ENCODE measurements around the gene PLCB3. TPM values are rescaled to one million over a fixed set of nuclear protein-coding genes. Genes with fewer than 3 reads are reported as not detected.

PLCB3 gene
- total and polyA plus RNA-seq, 2 of the 13 experiments (the other 11 are each of a cell fraction or from before 2014, with no cell fraction given): 7.5 to 13.8 TPM

DNA sequence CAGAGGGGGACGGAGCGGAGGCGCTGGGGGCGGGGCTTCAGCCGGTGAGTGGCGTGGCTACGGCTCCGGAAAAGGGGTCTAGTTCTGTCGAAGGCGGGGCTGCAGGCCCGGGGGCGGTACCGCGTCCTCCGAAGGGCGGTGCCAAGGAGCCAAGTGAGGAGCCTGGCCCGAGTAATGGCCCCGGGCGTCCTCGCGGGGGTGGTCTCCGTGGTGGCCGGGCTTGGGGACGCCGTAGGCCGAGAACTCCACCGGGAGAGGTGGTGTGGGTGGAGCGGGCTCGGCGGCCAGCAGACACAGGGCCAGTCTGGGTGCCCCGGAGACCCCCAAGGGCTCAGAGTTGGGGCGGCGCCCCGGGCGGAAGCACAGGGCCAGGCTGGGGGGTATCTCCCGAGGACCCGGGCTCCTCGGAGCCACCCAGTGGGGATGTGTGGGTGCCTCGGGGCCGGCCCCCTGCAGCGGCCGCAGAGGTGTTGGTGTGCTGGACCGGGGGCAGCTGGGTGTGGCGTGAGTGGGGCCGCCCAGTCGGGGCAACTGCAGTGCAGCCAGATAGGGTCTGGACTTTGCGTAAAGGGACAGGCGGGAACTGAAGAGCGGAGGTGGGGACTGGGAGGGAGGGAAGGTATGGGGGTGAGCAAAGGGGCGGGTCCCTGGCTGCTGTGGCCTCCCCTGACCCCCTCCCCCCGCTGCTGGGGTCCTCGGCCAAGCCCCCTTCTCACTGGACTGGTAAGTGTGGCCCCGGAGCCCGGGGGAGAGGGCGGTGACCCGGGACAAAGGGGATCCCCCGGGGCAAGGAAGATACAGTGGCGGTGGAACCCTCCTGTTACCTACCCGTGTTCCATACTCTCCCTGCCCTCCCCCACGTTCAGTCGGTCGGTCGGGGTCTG, 9.6 kb upstream of the PLCB3 start (continued):
- TF ChIP-seq, protein P1, sequence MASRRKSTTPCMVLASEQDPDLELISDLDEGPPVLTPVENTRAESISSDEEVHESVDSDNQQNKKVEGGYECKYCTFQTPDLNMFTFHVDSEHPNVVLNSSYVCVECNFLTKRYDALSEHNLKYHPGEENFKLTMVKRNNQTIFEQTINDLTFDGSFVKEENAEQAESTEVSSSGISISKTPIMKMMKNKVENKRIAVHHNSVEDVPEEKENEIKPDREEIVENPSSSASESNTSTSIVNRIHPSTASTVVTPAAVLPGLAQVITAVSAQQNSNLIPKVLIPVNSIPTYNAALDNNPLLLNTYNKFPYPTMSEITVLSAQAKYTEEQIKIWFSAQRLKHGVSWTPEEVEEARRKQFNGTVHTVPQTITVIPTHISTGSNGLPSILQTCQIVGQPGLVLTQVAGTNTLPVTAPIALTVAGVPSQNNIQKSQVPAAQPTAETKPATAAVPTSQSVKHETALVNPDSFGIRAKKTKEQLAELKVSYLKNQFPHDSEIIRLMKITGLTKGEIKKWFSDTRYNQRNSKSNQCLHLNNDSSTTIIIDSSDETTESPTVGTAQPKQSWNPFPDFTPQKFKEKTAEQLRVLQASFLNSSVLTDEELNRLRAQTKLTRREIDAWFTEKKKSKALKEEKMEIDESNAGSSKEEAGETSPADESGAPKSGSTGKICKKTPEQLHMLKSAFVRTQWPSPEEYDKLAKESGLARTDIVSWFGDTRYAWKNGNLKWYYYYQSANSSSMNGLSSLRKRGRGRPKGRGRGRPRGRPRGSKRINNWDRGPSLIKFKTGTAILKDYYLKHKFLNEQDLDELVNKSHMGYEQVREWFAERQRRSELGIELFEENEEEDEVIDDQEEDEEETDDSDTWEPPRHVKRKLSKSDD (CRISPR knock-in tag; IDR thresholded peaks at IDR 0.05; ENCODE audit: low read depth): 0 out of 2 replicates have a peak, but pooled peaks have one; percentile 22
- TF ChIP-seq MATR3 (CRISPR knock-in tag; IDR thresholded peaks at IDR 0.05) (no peak), PHF8 (CRISPR knock-in tag; IDR thresholded peaks at IDR 0.05) (peak; percentile 72; the same call in 1 of the 2 replicates), PCBP1 (IDR thresholded peaks at IDR 0.05; ENCODE audit: borderline replicate concordance, low read depth, low read length) (peak; percentile 64; the same call in 1 of the 2 replicates), ADNP (CRISPR knock-in tag; IDR thresholded peaks at IDR 0.05) (no peak), ETV5 (CRISPR knock-in tag; IDR thresholded peaks at IDR 0.05; ENCODE audit: borderline replicate concordance) (peak; percentile 35; the same call in 1 of the 2 replicates), TMF1 (CRISPR knock-in tag; IDR thresholded peaks at IDR 0.05; ENCODE audit: low read depth) (0 out of 2 replicates have a peak, but pooled peaks have one; percentile 8), SAP130 (CRISPR knock-in tag; IDR thresholded peaks at IDR 0.05; ENCODE audit: low read depth) (peak; percentile 50), SNAI1 (CRISPR knock-in tag; IDR thresholded peaks at IDR 0.05; ENCODE audit: borderline replicate concordance) (0 out of 2 replicates have a peak, but pooled peaks have one; percentile 66), ZEB1 (IDR thresholded peaks at IDR 0.05; ENCODE audit: insufficient replicate concordance, low read depth) (no peak), GABPB1 (CRISPR knock-in tag; IDR thresholded peaks at IDR 0.05) (peak; percentile 50; the same call in 1 of the 2 replicates), ZSCAN12 (CRISPR knock-in tag; IDR thresholded peaks at IDR 0.05) (0 out of 2 replicates have a peak, but pooled peaks have one; percentile 65), ZNF615 (CRISPR knock-in tag; IDR thresholded peaks at IDR 0.05; ENCODE audit: borderline replicate concordance) (no peak), SRF (IDR thresholded peaks at IDR 0.05; ENCODE audit: low read depth, low read length) (0 out of 2 replicates have a peak, but pooled peaks have one; percentile 13), ZNF703 (CRISPR knock-in tag; IDR thresholded peaks at IDR 0.05; ENCODE audit: borderline replicate concordance) (no peak)
- TF ChIP-seq, protein P2, sequence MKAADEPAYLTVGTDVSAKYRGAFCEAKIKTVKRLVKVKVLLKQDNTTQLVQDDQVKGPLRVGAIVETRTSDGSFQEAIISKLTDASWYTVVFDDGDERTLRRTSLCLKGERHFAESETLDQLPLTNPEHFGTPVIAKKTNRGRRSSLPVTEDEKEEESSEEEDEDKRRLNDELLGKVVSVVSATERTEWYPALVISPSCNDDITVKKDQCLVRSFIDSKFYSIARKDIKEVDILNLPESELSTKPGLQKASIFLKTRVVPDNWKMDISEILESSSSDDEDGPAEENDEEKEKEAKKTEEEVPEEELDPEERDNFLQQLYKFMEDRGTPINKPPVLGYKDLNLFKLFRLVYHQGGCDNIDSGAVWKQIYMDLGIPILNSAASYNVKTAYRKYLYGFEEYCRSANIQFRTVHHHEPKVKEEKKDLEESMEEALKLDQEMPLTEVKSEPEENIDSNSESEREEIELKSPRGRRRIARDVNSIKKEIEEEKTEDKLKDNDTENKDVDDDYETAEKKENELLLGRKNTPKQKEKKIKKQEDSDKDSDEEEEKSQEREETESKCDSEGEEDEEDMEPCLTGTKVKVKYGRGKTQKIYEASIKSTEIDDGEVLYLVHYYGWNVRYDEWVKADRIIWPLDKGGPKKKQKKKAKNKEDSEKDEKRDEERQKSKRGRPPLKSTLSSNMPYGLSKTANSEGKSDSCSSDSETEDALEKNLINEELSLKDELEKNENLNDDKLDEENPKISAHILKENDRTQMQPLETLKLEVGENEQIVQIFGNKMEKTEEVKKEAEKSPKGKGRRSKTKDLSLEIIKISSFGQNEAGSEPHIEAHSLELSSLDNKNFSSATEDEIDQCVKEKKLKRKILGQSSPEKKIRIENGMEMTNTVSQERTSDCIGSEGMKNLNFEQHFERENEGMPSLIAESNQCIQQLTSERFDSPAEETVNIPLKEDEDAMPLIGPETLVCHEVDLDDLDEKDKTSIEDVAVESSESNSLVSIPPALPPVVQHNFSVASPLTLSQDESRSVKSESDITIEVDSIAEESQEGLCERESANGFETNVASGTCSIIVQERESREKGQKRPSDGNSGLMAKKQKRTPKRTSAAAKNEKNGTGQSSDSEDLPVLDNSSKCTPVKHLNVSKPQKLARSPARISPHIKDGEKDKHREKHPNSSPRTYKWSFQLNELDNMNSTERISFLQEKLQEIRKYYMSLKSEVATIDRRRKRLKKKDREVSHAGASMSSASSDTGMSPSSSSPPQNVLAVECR (CRISPR knock-in tag; IDR thresholded peaks at IDR 0.05; ENCODE audit: borderline replicate concordance): peak; percentile 50
- TF ChIP-seq, protein P3, sequence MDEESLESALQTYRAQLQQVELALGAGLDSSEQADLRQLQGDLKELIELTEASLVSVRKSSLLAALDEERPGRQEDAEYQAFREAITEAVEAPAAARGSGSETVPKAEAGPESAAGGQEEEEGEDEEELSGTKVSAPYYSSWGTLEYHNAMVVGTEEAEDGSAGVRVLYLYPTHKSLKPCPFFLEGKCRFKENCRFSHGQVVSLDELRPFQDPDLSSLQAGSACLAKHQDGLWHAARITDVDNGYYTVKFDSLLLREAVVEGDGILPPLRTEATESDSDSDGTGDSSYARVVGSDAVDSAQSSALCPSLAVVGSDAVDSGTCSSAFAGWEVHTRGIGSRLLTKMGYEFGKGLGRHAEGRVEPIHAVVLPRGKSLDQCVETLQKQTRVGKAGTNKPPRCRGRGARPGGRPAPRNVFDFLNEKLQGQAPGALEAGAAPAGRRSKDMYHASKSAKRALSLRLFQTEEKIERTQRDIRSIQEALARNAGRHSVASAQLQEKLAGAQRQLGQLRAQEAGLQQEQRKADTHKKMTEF (CRISPR knock-in tag; IDR thresholded peaks at IDR 0.05): 0 out of 2 replicates have a peak, but pooled peaks have one; percentile 12
- TF ChIP-seq, protein P4, sequence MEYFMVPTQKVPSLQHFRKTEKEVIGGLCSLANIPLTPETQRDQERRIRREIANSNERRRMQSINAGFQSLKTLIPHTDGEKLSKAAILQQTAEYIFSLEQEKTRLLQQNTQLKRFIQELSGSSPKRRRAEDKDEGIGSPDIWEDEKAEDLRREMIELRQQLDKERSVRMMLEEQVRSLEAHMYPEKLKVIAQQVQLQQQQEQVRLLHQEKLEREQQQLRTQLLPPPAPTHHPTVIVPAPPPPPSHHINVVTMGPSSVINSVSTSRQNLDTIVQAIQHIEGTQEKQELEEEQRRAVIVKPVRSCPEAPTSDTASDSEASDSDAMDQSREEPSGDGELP (IDR thresholded peaks at IDR 0.05; ENCODE audit: borderline replicate concordance, low read depth): no peak
